MM.1S (cell line): Measurements from ENCODE around the gene BAG2.

Experiments
- CTCF ChIP-seq: fragments of 300-600 bp; sonication (generic); IDR thresholded peaks from 2 replicates; pipeline ENCODE4 v1.5.1; 2016; ENCODE audit warnings: antibody characterized with exemption, low read length, mixed read lengths
- EZH2 ChIP-seq: fragments of 300-600 bp; sonication (generic); optimal IDR thresholded peaks from 2 replicates; pipeline ENCODE3; 2017; ENCODE audit warnings: low read depth, mild to moderate bottlenecking, antibody characterized with exemption, low read length, mixed read lengths

GRCh38 chr6:57190140-57190539 is 18.0 kb downstream of the BAG2 start:
- peak; percentile 19 for TF ChIP-seq CTCF
- no peak for TF ChIP-seq EZH2
